ENCODE results near the gene TBCE.

Gene TBCE

GRCh38 chr1:235411489-235412486 lies 44.6 kb downstream of the TBCE start:
- DNase-seq, result no peak

- DNase-seq, result peak; percentile 66
Observed at GRCh38 chr1:235415008-235415904, 48.0 kb downstream of the TBCE start.

- DNase-seq, result no peak
Observed at GRCh38 chr1:235416662-235417049, 49.4 kb downstream of the TBCE start.

GRCh38 chr1:235417086-235417697 lies 50.0 kb downstream of the TBCE start:
- peak; percentile 20 for DNase-seq

GRCh38 chr1:235421751-235422150 lies 54.5 kb downstream of the TBCE start:
- no peak for DNase-seq

GRCh38 chr1:235423214-235423652 lies 56.0 kb downstream of the TBCE start:
- no peak for DNase-seq

GRCh38 chr1:235424092-235424491 lies 56.9 kb downstream of the TBCE start:
- DNase-seq, result no peak

GRCh38 chr1:235425357-235425756 lies 58.1 kb downstream of the TBCE start:
- no peak for DNase-seq

- no peak for DNase-seq
Observed at GRCh38 chr1:235426143-235426542, 58.9 kb downstream of the TBCE start.

GRCh38 chr1:235426680-235427079 lies 59.5 kb downstream of the TBCE start:
- no peak for DNase-seq

GRCh38 chr1:235427447-235427846 lies 60.2 kb downstream of the TBCE start:
- no peak for DNase-seq

- DNase-seq, result no peak
Observed at GRCh38 chr1:235429143-235429542, 61.9 kb downstream of the TBCE start.

GRCh38 chr1:235430991-235431390 lies 63.8 kb downstream of the TBCE start:
- no peak for DNase-seq

- DNase-seq, result no peak
Observed at GRCh38 chr1:235434001-235434400, 66.8 kb downstream of the TBCE start.

- no peak for DNase-seq
Observed at GRCh38 chr1:235441159-235441685, 74.0 kb downstream of the TBCE start.

GRCh38 chr1:235442788-235443429 lies 75.7 kb downstream of the TBCE start:
- no peak for DNase-seq

GRCh38 chr1:235448616-235449015 lies 81.4 kb downstream of the TBCE start:
- DNase-seq, result no peak

GRCh38 chr1:235450433-235450832 lies 83.2 kb downstream of the TBCE start:
- no peak for DNase-seq

GRCh38 chr1:235450886-235451483 lies 83.8 kb downstream of the TBCE start:
- DNase-seq, result no peak

GRCh38 chr1:235454021-235454420 lies 86.8 kb downstream of the TBCE start:
- no peak for DNase-seq

- DNase-seq, result no peak
Observed at GRCh38 chr1:235455097-235455496, 87.9 kb downstream of the TBCE start.

GRCh38 chr1:235455823-235456222 lies 88.6 kb downstream of the TBCE start:
- DNase-seq, result peak; percentile 7

All from NCI-H146 (cell line).